GM12865 (cell line): ENCODE data around the gene ADAMTSL2.

Experiments
- DNase-seq: peaks from one replicate; pipeline ENCODE4 v3.0.0; 2010; ENCODE audit warnings: low read depth
- H3K4me3 ChIP-seq: 2 replicates; pipeline ENCODE4 v1.5.1; 2011; ENCODE audit warnings: mild to moderate bottlenecking, low read depth, low read length, control low read depth
- CTCF ChIP-seq: IDR thresholded peaks from 2 replicates; pipeline ENCODE4 v1.5.1; 2011; ENCODE audit warnings: low read length, control low read depth, low read depth, inconsistent platforms; ENCODE audit not compliant: insufficient read depth; ENCODE audit errors: missing control alignments

ADAMTSL2 gene

GRCh38 chr9:133525677-133526076, 8.8 kb upstream of the ADAMTSL2 start:
- H3K4me3 ChIP-seq, result no peak overlapping the region
- no peak for DNase-seq
- no peak for TF ChIP-seq CTCF

DNA sequence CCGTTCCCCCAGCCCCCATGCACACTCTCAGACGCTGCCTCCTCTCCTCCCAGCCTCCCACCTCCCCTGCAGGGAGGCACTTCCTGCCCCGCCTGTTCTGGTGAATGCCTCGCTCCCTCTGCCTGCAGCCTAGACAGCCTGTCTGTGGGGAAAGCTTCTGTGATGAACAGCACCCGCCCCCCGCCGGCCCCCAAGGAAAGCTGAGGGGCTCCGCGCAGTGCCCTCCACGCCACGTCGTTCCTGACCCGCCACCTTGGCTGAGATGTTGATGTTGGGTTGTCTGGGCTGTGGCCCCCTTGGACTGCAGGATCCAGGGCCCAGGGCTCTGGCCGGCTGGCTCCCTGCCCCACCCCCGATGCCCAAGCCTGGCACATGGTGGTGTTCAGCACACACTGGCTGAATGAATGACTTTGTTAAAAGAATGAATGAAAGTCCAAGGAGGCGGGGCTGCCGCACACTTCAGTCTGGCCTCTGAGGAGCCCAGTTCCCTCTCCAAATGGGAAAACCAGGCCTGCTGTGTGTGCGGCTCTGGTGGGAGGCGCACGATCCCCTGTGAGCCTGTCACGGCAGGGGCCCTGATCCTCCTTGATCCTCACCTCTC, 7.7 kb upstream of the ADAMTSL2 start:
- no peak for DNase-seq
- no peak overlapping the region for H3K4me3 ChIP-seq
- no peak for TF ChIP-seq CTCF

DNA sequence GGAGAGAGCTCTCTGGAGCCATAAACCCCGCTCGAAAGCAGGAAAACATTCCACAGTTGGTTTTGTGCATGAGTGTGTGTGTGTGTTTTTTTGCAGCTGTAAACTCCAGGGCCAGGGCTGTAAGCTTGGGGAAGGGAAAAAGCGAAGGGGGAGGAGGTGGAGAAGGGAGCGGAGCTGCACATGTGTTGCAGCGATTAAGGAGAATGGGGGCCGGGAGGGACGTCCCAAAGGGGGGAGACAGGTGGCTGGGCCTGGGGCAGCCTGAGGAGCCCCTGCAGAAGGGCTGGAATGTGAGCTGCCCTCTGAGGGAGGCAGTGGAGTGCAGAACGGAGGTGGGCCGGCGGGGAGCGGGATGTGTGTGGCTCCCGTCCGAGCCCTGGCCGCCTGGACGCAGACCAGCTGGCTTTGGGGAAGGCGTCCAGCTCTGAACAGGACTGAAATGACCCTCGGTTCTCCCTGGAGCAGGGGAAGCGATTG, 7.0 kb upstream of the ADAMTSL2 start:
- DNase-seq, result no peak
- no peak for TF ChIP-seq CTCF
- H3K4me3 ChIP-seq, result no peak overlapping the region

- no peak for DNase-seq
- H3K4me3 ChIP-seq, result no peak overlapping the region
- no peak for TF ChIP-seq CTCF
Observed at GRCh38 chr9:133528001-133528875, 6.3 kb upstream of the ADAMTSL2 start.

- no peak for TF ChIP-seq CTCF
- H3K4me3 ChIP-seq, result no peak overlapping the region
- no peak for DNase-seq
Observed at GRCh38 chr9:133528876-133529241, 5.6 kb upstream of the ADAMTSL2 start.

- no peak for TF ChIP-seq CTCF
- H3K4me3 ChIP-seq, result no peak overlapping the region
- DNase-seq, result no peak
Observed at GRCh38 chr9:133529457-133529856, 5.0 kb upstream of the ADAMTSL2 start.
